Stimulated activated CD4-positive, alpha-beta T cell treated with anti-CD3 and anti-CD28 coated beads, TNF-alpha, amount 100 ng/mL, for 24 hours (primary cell): ENCODE measurements around the gene MFN2.

Experiments
- DNase-seq, 3 experiments: peaks; one replicate each; pipeline ENCODE4 v3.0.0-alpha.2; 2020; ENCODE audit warnings: low read depth in 3 of 3

Gene MFN2

DNA sequence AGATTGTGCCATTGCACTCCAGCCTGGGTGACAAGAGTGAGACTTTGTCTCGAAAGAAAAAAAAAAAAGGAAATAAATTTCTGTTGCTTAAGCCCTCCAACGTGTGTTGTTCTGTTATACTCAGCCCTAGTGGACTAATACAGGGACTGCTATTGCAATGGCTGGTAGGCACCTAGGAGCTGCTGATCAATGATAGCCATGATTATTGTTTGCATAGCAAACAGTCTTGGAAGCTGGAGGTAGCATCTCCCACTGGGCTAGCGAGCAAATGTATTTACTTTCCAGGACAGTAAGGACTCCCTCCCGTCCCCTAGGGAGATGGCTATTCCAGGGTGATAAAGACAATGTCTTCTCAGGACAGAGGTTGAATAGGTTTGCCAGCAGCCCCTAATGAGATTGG lies 69.4 kb downstream of the MFN2 start:
- no peak for DNase-seq

GRCh38 chr1:12051361-12051760 lies 71.1 kb downstream of the MFN2 start:
- no peak for DNase-seq

GRCh38 chr1:12052008-12052573 lies 71.8 kb downstream of the MFN2 start:
- DNase-seq, result peak in 1 of 3 experiments; percentile 37

- DNase-seq, result no peak
Measured at GRCh38 chr1:12052997-12053686, 72.9 kb downstream of the MFN2 start.

GRCh38 chr1:12053752-12054548 lies 73.7 kb downstream of the MFN2 start:
- no peak for DNase-seq

DNA sequence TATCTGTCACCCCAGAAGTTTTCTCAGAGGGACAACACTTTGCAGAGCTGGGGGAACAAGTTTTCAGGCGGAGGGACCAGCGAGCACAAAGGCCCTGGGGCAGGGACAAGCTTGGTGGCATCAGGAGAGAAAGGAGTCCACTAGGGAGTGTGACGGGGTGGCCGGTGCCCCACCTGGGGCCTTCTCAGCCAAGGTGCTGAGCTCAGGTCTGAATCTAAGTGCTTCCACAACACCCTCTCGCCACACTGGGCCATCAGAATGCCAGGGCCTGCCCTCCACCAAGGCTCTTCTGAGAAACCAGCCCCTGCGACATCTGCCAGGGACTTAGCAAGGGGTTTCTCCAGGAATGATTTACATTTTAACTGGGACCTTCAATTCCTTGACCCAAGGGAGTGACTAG lies 75.0 kb downstream of the MFN2 start:
- DNase-seq, result no peak

- DNase-seq, result no peak
Measured at GRCh38 chr1:12056331-12056841, 76.1 kb downstream of the MFN2 start.

- DNase-seq, result peak in 1 of 3 experiments; percentile 55
Measured at GRCh38 chr1:12057382-12057781, 77.1 kb downstream of the MFN2 start.

DNA sequence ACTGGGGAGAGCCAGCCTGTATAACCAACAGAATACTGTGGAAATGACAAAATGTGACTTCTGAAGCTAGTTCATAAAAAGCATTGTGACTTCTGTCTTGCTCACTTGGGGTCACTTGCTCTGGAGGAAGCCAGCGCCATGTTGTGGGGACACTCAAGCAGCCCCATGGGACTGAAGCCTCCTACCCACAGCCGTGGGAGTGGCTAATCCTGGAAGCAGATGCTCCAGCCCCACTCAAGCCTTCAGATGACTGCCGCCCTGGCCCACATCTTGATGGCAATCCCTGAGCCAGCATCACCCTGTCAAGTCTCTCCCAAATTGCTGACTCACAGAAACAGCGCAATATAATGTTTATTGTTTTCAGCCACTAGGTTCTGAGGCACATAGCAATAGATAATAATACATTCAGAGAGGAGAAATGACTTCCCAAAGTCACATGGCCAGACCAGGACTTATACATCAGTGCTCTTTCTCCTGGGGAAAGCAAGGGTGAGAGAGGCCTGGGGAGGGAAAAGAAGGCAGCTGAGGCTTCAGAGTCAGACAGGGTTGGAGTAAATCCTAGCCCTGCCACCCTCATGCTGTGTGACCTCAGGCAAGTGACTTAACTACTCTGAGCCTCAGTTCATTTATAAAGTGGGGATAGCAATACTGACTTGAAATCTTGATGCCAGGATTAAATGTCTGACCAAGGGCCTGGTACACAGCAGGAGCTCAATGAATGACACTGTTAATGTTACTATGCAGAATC lies 77.9 kb downstream of the MFN2 start:
- DNase-seq, result no peak

GRCh38 chr1:12059226-12059625 lies 79.0 kb downstream of the MFN2 start:
- DNase-seq, result no peak

DNA sequence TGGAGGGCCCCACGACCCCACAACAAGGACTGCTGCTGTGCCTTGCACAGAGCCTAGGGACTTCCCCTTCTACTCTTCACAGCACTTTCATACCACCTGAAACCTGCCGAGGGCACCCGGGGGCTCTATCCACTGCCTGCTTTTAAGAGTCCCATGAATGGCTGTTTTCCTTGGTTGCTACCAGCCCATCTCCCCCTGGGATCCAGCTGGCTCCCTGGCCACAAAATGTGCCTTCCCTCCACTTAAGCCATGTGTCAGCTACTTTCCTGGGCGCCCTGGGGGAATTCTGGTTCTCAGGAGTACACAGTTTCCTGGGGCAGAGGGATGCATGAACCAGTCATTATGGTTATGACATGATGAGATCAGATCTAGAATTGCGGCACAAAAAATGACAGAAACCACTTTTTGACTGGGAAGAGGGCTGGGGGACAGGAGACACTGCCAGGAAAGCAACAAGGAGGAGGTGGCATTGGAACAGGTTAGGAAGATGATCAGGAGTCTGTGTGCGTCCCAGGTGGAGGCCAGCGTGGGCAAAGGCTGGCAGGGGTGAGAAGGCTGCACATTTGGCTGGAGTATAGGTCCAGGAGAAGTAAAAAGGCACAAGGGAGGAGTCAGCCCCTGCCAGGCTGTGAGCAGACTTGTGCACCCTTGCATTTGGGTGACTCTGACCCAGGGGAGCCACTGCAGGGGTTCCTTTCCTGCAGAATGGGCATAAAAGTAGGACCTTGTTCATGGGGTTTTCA lies 79.6 kb downstream of the MFN2 start:
- no peak for DNase-seq

- no peak for DNase-seq
Measured at GRCh38 chr1:12060500-12060899, 80.3 kb downstream of the MFN2 start.
